ENCODE measurements around the gene CAMK2A. TPM values are rescaled to one million over a fixed set of nuclear protein-coding genes. Genes with fewer than 3 reads are reported as not detected.

The CAMK2A gene
- total RNA-seq, 3 donors from 2014 or later, result 0.46 to 3.0 (median 0.93) TPM

GRCh38 chr5:150265870-150266383 lies 23.6 kb downstream of the CAMK2A start:
- TF ChIP-seq CTCF (IDR thresholded peaks at IDR 0.05), result no peak
- Histone ChIP-seq H3K9me3 (no peaks in the 10 kb centered on the region), H3K4me1 (ENCODE audit: low read depth) (no peaks in the 10 kb centered on the region), H3K36me3 (ENCODE audit: low read depth) (no peaks in the 10 kb centered on the region), H3K4me3 (no peak overlapping the region)
- ATAC-seq, result no peak
- DNase-seq, result no peak
- intact Hi-C loops (cut with DNase I, micrococcal nuclease), result loop anchor here in 1 of 2 donors (10.0 kb wide), 1 partner anchor 89 kb away; the partner anchor contains the start of gene TCOF1

GRCh38 chr5:150264667-150265603 lies 24.6 kb downstream of the CAMK2A start:
- DNase-seq (no peak), ATAC-seq (no peak)
- intact Hi-C loops (cut with DNase I, micrococcal nuclease), result loop anchor here in 1 of 2 donors (10.0 kb wide), 1 partner anchor 90 kb away; the partner anchor contains the start of gene TCOF1
- no peak for TF ChIP-seq CTCF (IDR thresholded peaks at IDR 0.05)
- Histone ChIP-seq H3K36me3 (ENCODE audit: low read depth) (no peaks in the 10 kb centered on the region), H3K9me3 (no peaks in the 10 kb centered on the region), H3K4me3 (no peak overlapping the region), H3K4me1 (ENCODE audit: low read depth) (no peaks in the 10 kb centered on the region)

- Histone ChIP-seq H3K4me3 (no peak overlapping the region), H3K36me3 (ENCODE audit: low read depth) (no peaks in the 10 kb centered on the region), H3K4me1 (ENCODE audit: low read depth) (no peaks in the 10 kb centered on the region), H3K9me3 (no peaks in the 10 kb centered on the region)
- intact Hi-C loops (cut with DNase I, micrococcal nuclease), result loop anchor here in 1 of 2 donors (10.0 kb wide), 1 partner anchor 91 kb away; the partner anchor contains the start of gene TCOF1
- DNase-seq (no peak), ATAC-seq (peak; percentile 38)
- no peak for TF ChIP-seq CTCF (IDR thresholded peaks at IDR 0.05)
Measured at GRCh38 chr5:150263801-150264621, 25.6 kb downstream of the CAMK2A start.

GRCh38 chr5:150263375-150263775 lies 26.2 kb downstream of the CAMK2A start:
- no peak for DNase-seq
- intact Hi-C loops (cut with DNase I, micrococcal nuclease), result loop anchor here in 1 of 2 donors (10.0 kb wide), 1 partner anchor 91 kb away; the partner anchor contains the start of gene TCOF1
- no peak for ATAC-seq
- no peak for TF ChIP-seq CTCF (IDR thresholded peaks at IDR 0.05)
- H3K36me3 ChIP-seq (ENCODE audit: low read depth), result no peaks in the 10 kb centered on the region
- no peak overlapping the region for H3K4me3 ChIP-seq
- H3K9me3 ChIP-seq, result no peaks in the 10 kb centered on the region
- H3K4me1 ChIP-seq (ENCODE audit: low read depth), result no peaks in the 10 kb centered on the region

- no peaks in the 10 kb centered on the region for H3K4me1 ChIP-seq (ENCODE audit: low read depth)
- H3K9me3 ChIP-seq, result no peaks in the 10 kb centered on the region
- DNase-seq, result no peak
- intact Hi-C loops (cut with DNase I, micrococcal nuclease), result loop anchor here in 1 of 2 donors (10.0 kb wide), 1 partner anchor 92 kb away; the partner anchor contains the start of gene TCOF1
- ATAC-seq, result no peak
- TF ChIP-seq CTCF (IDR thresholded peaks at IDR 0.05), result no peak
- no peak overlapping the region for H3K4me3 ChIP-seq
- no peaks in the 10 kb centered on the region for H3K36me3 ChIP-seq (ENCODE audit: low read depth)
Measured at GRCh38 chr5:150262502-150262901, 27.1 kb downstream of the CAMK2A start.
